ENCODE measurements around the gene PCDHGA8. TPM values are rescaled to one million over a fixed set of nuclear protein-coding genes. Genes with fewer than 3 reads are reported as not detected.
"Not testable (repeated sequence)": the region's sequence is repeated elsewhere in the genome, so short reads cannot be mapped to it uniquely, and the experiment has no call there.

Gene PCDHGA8
- total RNA-seq, 2 experiments from 2014 or later = not detected

DNA sequence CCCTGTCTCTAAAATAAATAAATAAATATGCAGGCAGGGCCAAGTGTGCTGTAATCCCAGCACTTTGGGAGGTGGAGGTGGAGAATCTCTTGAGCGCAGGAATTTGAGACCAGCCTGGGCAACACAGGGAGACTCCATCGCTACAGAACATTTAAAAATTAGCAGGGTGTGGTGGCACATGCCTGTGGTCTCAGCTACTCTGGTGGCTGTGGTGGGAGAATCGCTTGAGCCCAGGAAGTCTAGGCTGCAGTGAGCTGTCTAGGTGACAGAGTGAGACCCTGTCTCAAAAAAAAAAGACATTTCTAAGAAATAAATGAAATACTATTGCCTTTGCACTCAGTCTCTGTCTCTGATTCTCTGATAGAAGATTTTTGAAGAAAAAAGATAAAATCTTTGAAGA, 19.1 kb downstream of the PCDHGA8 start:
- Mint-ChIP-seq H3K27ac (no peak overlapping the region), H3K4me1 (ENCODE audit: low read depth) (peaks cover 21% of the 10 kb centered on the region), H3K36me3 (ENCODE audit: low read depth) (peaks cover 17% of the 10 kb centered on the region), H3K27me3 (ENCODE audit: low read depth) (peaks cover 63% of the 10 kb centered on the region), H3K4me3 (no peak overlapping the region), H3K9me3 (ENCODE audit: insufficient read depth) (peaks cover 25% of the 10 kb centered on the region)
- DNase-seq = no peak
- ChIA-PET POLR2A (no interaction called here), CTCF (interaction anchor here (3.7 to 4.1 kb wide), 2 partner anchors 91 to 102 kb away, joined by 14 to 36 read pairs; partner anchors contain the start of gene TAF7)
- no peak for ATAC-seq

GRCh38 chr5:141412854-141413539, 20.6 kb downstream of the PCDHGA8 start, which contains the start of gene PCDHGA10:
TSS of gene PCDHGA10 (plus strand) at chr5:141412987. CDS start at chr5:141413176, 189 bp downstream.
- Mint-ChIP-seq H3K27ac (no peak within 1 kb of the TSS), H3K4me1 (ENCODE audit: low read depth) (peaks cover 26% of the 10 kb centered on the region), H3K27me3 (ENCODE audit: low read depth) (peaks cover 60% of the 10 kb centered on the region), H3K9me3 (ENCODE audit: insufficient read depth) (peaks cover 25% of the 10 kb centered on the region), H3K36me3 (ENCODE audit: low read depth) (peaks cover 19% of the 10 kb centered on the region), H3K4me3 (peak within 1 kb of the TSS; percentile 71)
- peak; percentile 75 for ATAC-seq
- peak; percentile 71 for DNase-seq
- CTCF ChIA-PET = interaction anchor here (0.6 to 4.1 kb wide), 34 partner anchors 8 to 691 kb away, joined by 3 to 36 read pairs (median 5); partner anchors contain the start of genes PCDHGA11, PCDHGA12, PCDHGA4 and PCDHGA8
- POLR2A ChIA-PET = interaction anchor here (1.1 kb wide), 1 partner anchor 101 kb away, joined by 3 read pairs; no protein-coding TSS in a partner anchor

- ChIA-PET POLR2A (interaction anchor here (1.1 kb wide), 1 partner anchor 100 kb away, joined by 3 read pairs; no protein-coding TSS in a partner anchor), CTCF (interaction anchor here (0.9 to 4.1 kb wide), 27 partner anchors 8 to 154 kb away, joined by 3 to 36 read pairs (median 5); partner anchors contain the start of genes PCDHGA11, PCDHGA12, PCDHGA4 and PCDHGA8)
- H3K9me3 Mint-ChIP-seq (ENCODE audit: insufficient read depth) = peaks cover 25% of the 10 kb centered on the region
- H3K27ac Mint-ChIP-seq = no peak overlapping the region
- peaks cover 62% of the 10 kb centered on the region for H3K27me3 Mint-ChIP-seq (ENCODE audit: low read depth)
- DNase-seq (no peak), ATAC-seq (no peak)
- peaks cover 21% of the 10 kb centered on the region for H3K36me3 Mint-ChIP-seq (ENCODE audit: low read depth)
- peak overlapping the region; percentile 71 for H3K4me3 Mint-ChIP-seq
- peaks cover 24% of the 10 kb centered on the region for H3K4me1 Mint-ChIP-seq (ENCODE audit: low read depth)
Observed at GRCh38 chr5:141413540-141414069, 21.2 kb downstream of the PCDHGA8 start.

DNA sequence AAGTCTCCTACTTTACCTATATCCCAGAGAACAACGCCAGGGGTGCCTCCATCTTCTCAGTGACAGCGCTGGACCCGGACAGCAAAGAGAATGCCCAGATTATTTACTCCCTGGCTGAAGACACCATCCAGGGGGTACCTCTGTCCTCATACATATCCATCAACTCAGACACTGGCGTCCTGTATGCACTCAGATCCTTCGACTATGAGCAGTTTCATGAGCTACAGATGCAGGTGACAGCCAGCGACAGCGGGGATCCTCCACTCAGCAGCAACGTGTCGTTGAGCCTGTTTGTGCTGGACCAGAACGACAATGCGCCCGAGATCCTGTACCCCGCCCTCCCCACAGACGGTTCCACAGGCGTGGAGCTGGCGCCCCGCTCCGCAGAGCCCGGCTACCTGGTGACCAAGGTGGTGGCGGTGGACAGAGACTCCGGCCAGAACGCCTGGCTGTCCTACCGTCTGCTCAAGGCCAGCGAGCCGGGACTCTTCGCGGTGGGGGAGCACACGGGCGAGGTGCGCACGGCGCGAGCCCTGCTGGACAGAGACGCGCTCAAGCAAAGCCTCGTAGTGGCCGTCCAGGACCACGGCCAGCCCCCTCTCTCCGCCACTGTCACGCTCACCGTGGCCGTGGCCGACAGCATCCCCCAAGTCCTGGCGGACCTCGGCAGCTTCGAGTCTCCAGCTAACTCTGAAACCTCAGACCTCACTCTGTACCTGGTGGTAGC, 22.3 kb downstream of the PCDHGA8 start:
- Mint-ChIP-seq H3K4me1 (ENCODE audit: low read depth) (peaks cover 24% of the 10 kb centered on the region), H3K36me3 (ENCODE audit: low read depth) (peaks cover 21% of the 10 kb centered on the region), H3K4me3 (peak overlapping the region; percentile 10), H3K27me3 (ENCODE audit: low read depth) (peaks cover 60% of the 10 kb centered on the region), H3K9me3 (ENCODE audit: insufficient read depth) (peaks cover 23% of the 10 kb centered on the region)
- H3K27ac Mint-ChIP-seq, ATAC-seq, POLR2A ChIA-PET, DNase-seq: not testable (repeated sequence)
- CTCF ChIA-PET = interaction anchor here (1.2 to 4.1 kb wide), 6 partner anchors 16 to 110 kb away, joined by 7 to 36 read pairs (median 16); partner anchors contain the start of genes PCDHGA12, PCDHGB4, PCDHGB5 and TAF7

DNA sequence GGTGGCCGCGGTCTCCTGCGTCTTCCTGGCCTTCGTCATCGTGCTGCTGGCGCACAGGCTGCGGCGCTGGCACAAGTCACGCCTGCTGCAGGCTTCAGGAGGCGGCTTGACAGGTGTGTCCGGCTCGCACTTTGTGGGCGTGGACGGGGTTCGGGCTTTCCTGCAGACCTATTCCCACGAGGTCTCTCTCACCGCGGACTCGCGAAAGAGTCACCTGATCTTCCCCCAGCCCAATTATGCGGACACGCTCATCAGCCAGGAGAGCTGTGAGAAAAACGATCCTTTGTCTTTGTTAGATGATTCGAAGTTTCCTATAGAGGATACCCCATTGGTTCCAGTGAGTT, 22.8 kb downstream of the PCDHGA8 start:
- peaks cover 22% of the 10 kb centered on the region for H3K36me3 Mint-ChIP-seq (ENCODE audit: low read depth)
- H3K4me3 Mint-ChIP-seq, POLR2A ChIA-PET, H3K27ac Mint-ChIP-seq, ATAC-seq, DNase-seq: not testable (repeated sequence)
- peaks cover 20% of the 10 kb centered on the region for H3K9me3 Mint-ChIP-seq (ENCODE audit: insufficient read depth)
- H3K4me1 Mint-ChIP-seq (ENCODE audit: low read depth) = peaks cover 24% of the 10 kb centered on the region
- H3K27me3 Mint-ChIP-seq (ENCODE audit: low read depth) = peaks cover 57% of the 10 kb centered on the region
- CTCF ChIA-PET = interaction anchor here (3.7 kb wide), 1 partner anchor 95 kb away, joined by 14 read pairs; the partner anchor contains the start of gene TAF7

DNA sequence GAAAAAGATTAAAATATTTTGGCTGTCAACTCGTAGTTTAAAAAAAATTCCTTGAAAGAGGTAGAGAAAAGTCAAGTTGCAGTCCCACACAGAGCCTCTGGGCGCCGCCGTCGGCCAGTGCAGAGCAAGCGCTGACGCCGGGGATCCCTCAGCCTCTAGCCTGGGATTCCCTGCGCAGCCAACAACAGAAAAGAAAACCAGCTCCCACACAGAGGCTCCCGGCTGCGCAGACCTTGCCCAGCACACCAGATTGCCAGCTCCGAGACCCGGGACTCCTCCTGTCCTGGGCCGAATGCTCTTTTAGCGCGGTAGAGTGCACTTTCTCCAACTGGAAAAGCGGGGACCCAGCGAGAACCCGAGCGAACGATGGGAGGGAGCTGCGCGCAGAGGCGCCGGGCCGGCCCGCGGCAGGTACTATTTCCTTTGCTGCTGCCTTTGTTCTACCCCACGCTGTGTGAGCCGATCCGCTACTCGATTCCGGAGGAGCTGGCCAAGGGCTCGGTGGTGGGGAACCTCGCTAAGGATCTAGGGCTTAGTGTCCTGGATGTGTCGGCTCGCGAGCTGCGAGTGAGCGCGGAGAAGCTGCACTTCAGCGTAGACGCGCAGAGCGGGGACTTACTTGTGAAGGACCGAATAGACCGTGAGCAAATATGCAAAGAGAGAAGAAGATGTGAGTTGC, 25.2 kb downstream of the PCDHGA8 start, which contains the start of gene PCDHGB7:
Gene PCDHGB7, plus strand, starts transcription at position 184 of the 679 bp plus-strand sequence. Its CDS starts 183 bp downstream, at position 367.
- CTCF ChIA-PET = interaction anchor here (1.0 to 2.6 kb wide), 5 partner anchors 10 to 146 kb away, joined by 3 to 12 read pairs (median 8); partner anchors contain the start of genes PCDHGB6 and TAF7
- Mint-ChIP-seq H3K27me3 (ENCODE audit: low read depth) (peaks cover 71% of the 10 kb centered on the region), H3K4me1 (ENCODE audit: low read depth) (peaks cover 30% of the 10 kb centered on the region), H3K9me3 (ENCODE audit: insufficient read depth) (peaks cover 27% of the 10 kb centered on the region), H3K4me3 (peak within 1 kb of the TSS; percentile 23), H3K36me3 (ENCODE audit: low read depth) (peaks cover 35% of the 10 kb centered on the region), H3K27ac (peak within 1 kb of the TSS; percentile 18)
- DNase-seq = peak; percentile 52
- POLR2A ChIA-PET = not testable (repeated sequence)
- peak; percentile 64 for ATAC-seq

DNA sequence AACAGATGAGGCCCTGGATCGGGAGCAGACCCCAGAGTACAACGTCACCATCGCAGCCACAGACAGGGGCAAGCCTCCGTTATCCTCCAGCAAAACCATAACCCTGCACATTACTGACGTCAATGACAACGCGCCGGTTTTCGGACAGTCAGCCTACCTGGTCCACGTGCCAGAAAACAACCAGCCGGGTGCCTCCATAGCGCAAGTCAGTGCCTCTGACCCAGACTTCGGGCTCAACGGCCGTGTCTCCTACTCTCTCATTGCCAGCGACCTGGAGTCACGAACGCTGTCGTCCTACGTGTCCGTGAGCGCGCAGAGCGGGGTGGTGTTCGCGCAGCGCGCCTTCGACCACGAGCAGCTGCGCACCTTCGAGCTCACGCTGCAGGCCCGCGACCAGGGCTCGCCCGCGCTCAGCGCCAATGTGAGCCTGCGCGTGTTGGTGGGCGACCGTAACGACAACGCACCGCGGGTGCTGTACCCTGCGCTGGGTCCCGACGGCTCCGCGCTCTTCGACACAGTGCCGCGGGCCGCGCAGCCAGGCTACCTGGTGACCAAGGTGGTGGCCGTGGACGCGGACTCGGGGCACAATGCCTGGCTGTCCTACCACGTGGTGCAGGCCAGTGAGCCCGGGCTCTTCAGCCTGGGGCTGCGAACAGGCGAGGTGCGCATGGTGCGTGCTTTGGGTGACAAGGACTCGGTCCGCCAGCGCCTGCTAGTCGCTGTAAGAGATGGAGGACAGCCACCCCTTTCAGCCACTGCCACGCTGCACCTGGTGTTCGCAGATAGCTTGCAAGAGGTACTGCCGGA, 26.8 kb downstream of the PCDHGA8 start:
- H3K4me3 Mint-ChIP-seq = peak overlapping the region; percentile 13
- DNase-seq (no peak), ATAC-seq (no peak)
- H3K27ac Mint-ChIP-seq = peak overlapping the region; percentile 3
- H3K27me3 Mint-ChIP-seq (ENCODE audit: low read depth) = peaks cover 68% of the 10 kb centered on the region
- peaks cover 24% of the 10 kb centered on the region for H3K9me3 Mint-ChIP-seq (ENCODE audit: insufficient read depth)
- H3K4me1 Mint-ChIP-seq (ENCODE audit: low read depth) = peaks cover 15% of the 10 kb centered on the region
- CTCF ChIA-PET = interaction anchor here (0.9 to 2.9 kb wide), 9 partner anchors 11 to 138 kb away, joined by 3 to 28 read pairs (median 8); partner anchors contain the start of genes PCDHGA12, PCDHGB3 and PCDHGB6
- POLR2A ChIA-PET = no interaction called here
- H3K36me3 Mint-ChIP-seq (ENCODE audit: low read depth) = peaks cover 33% of the 10 kb centered on the region

DNA sequence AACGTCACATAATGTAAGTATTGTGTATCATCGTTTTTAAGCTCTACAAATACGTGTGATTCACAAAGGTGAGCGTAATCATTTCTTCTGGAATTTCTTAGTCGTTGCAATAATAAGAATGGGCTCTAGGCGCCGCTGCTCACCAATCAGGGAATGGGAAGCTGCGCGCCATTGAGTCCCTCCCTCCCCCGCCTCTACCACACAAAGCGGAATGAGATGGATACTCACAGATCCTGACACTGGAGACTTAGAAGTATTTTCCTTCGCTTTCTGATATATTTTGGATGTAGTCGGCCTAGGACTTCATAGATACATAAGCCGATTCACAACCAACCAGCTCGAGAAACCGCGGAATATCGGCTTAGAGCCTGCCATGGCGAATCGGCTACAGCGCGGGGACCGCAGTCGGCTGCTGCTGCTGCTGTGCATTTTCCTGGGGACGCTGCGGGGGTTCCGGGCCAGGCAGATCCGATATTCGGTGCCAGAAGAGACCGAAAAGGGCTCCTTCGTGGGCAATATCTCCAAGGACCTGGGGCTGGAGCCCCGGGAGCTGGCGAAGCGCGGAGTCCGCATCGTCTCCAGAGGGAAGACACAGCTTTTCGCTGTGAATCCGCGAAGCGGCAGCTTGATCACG, 28.5 kb downstream of the PCDHGA8 start, which contains the start of gene PCDHGA11:
Gene PCDHGA11, plus strand, starts transcription at position 197 of the 634 bp plus-strand sequence. Its CDS starts 177 bp downstream, at position 374.
- peaks cover 29% of the 10 kb centered on the region for H3K36me3 Mint-ChIP-seq (ENCODE audit: low read depth)

DNA sequence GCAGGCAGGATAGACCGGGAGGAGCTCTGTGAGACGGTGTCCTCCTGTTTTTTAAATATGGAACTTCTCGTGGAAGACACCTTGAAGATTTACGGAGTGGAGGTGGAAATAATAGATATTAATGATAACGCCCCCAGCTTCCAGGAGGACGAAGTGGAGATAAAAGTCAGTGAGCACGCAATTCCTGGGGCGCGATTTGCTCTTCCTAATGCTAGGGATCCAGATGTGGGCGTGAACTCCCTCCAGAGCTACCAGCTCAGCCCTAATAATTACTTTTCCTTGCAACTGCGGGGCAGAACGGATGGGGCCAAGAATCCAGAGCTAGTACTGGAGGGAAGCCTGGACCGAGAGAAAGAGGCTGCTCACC, 29.0 kb downstream of the PCDHGA8 start:
- Mint-ChIP-seq H3K36me3 (ENCODE audit: low read depth) (peaks cover 29% of the 10 kb centered on the region), H3K27me3 (ENCODE audit: low read depth) (peaks cover 58% of the 10 kb centered on the region), H3K4me3 (peak overlapping the region; percentile 69), H3K4me1 (ENCODE audit: low read depth) (peaks cover 11% of the 10 kb centered on the region), H3K27ac (no peak overlapping the region), H3K9me3 (ENCODE audit: insufficient read depth) (peaks cover 24% of the 10 kb centered on the region)
- CTCF ChIA-PET = interaction anchor here (0.7 to 3.2 kb wide), 25 partner anchors 9 to 1376 kb away, joined by 3 to 28 read pairs (median 5); partner anchors contain the start of genes PCDHB10, PCDHB14, PCDHB15 and PCDHGA10
- POLR2A ChIA-PET = no interaction called here
- no peak for DNase-seq
- ATAC-seq = no peak

More for the DNA sequence above, 28.5 kb downstream of the PCDHGA8 start, which contains the start of gene PCDHGA11:
- ChIA-PET POLR2A (no interaction called here), CTCF (interaction anchor here (0.7 to 3.2 kb wide), 27 partner anchors 8 to 1376 kb away, joined by 3 to 28 read pairs (median 5); partner anchors contain the start of genes PCDHB10, PCDHB14, PCDHB15 and PCDHGA10)
- Mint-ChIP-seq H3K27me3 (ENCODE audit: low read depth) (peaks cover 62% of the 10 kb centered on the region), H3K4me1 (ENCODE audit: low read depth) (peaks cover 11% of the 10 kb centered on the region), H3K4me3 (peak within 1 kb of the TSS; percentile 69), H3K9me3 (ENCODE audit: insufficient read depth) (peaks cover 24% of the 10 kb centered on the region), H3K27ac (peak within 1 kb of the TSS; percentile 35)
- DNase-seq = peak; percentile 53
- ATAC-seq = no peak
